B cell (primary cell): ENCODE results near the gene PHYHIPL.

Experiments
- CTCF ChIP-seq: fragments of 200-600 bp; IDR thresholded peaks from one replicate; pipeline ENCODE4 v1.8.0; 2022; ENCODE audit warnings: antibody characterized with exemption, mild to moderate bottlenecking
- EZH2 ChIP-seq: IDR thresholded peaks from 2 replicates; pipeline ENCODE4 v1.6.1; 2012; ENCODE audit warnings: borderline replicate concordance, low read depth, mild to moderate bottlenecking, moderate library complexity, low read length; ENCODE audit not compliant: insufficient read depth, poor library complexity, severe bottlenecking

DNA sequence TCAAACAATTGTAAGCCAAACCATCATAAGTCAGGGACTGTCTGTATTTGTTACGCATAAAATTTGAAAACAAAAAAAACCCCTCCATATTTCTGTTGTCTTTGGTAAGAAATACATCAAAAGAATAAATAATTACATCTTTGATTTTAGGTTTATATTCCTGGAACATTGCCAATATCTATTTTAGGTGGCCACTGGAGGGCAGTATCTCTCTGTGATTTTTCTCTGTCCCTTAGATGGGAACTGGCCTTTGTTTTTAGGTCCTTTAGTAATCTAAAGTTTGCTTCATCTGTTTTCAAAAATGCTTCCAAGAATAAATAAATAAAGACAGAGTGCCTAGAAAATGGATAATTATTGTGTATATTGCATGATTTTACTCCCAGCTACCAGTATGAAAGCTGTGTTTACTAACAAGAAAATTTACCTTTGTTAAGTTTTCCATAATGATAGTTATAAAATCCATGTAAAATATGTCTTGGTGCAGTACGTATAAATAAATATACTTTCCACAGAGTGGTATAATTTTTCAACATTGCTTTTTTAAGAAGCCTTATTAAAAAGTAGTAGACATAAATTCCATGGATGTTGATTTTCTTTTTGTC lies 64.2 kb downstream of the PHYHIPL start:
- TF ChIP-seq CTCF (peak; percentile 65), EZH2 (no peak)
